Tibial nerve (tissue), 4 donors: ENCODE measurements around the gene TUBGCP6. TPM values are rescaled to one million over a fixed set of nuclear protein-coding genes. Genes with fewer than 3 reads are reported as not detected.

ENCODE experiments used
- DNase-seq, 2 donors: peaks; one replicate each; pipeline ENCODE4 v3.0.0-alpha.2; 2019; ENCODE audit warnings: low spot score in 2 of 2
- H3K27ac ChIP-seq, 4 donors: fragments of 200-600 bp; sonication (generic) in 3 of 4; one replicate each; pipeline ENCODE4 v1.5.1; 2017 to 2019; ENCODE audit warnings: mild to moderate bottlenecking in 1 of 4
- H3K27me3 ChIP-seq, 2 donors: fragments of 200-600 bp; sonication (generic) in 1 of 2; one replicate each; pipeline versions ENCODE4 v1.5.1 to v1.6.0; 2017 to 2019
- H3K36me3 ChIP-seq, 3 donors: fragments of 200-600 bp; sonication (generic); one replicate each; pipeline ENCODE4 v1.5.1; 2018 to 2019
- H3K4me1 ChIP-seq, 4 donors: fragments of 200-600 bp; sonication (generic) in 3 of 4; one replicate each; pipeline ENCODE4 v1.5.1; 2017 to 2019
- H3K4me3 ChIP-seq, 4 donors: fragments of 200-600 bp; sonication (generic) in 3 of 4; one replicate each; pipeline ENCODE4 v1.5.1; 2017 to 2019; ENCODE audit warnings: mild to moderate bottlenecking in 1 of 4, moderate library complexity in 1 of 4
- H3K9me3 ChIP-seq, 4 donors: fragments of 200-600 bp; sonication (generic) in 3 of 4; one replicate each; pipeline ENCODE4 v1.5.1; 2017 to 2019
- EP300 ChIP-seq, 2 donors: sonication (generic); formaldehyde crosslinking; IDR thresholded peaks; one replicate each; pipeline ENCODE4 v1.6.1; 2017; ENCODE audit warnings: antibody characterized with exemption in 2 of 2, mild to moderate bottlenecking in 1 of 2
- POLR2A ChIP-seq, 2 donors: fragments of 450-650 bp; IDR thresholded peaks; one replicate each; pipeline ENCODE4 v1.6.1; 2017; ENCODE audit warnings: antibody characterized with exemption in 2 of 2, mild to moderate bottlenecking in 2 of 2, moderate library complexity in 2 of 2
- WGBS, 2 donors: methylation state at CpG; one replicate each; pipeline ENCODE4 v1.1.5; 2018; 5-methylcytosine and 5-hydroxymethylcytosine counted together
- total RNA-seq, 4 donors: library from RNA; depleted of rRNA; stranded (reverse); fragments of >200 nt; gene quantifications; one replicate each; pipeline ENCODE4 v1.1.0, GENCODE V29; 2016
- TF ChIP-seq, protein P1 (sequence below), 5 experiments: fragments of 200-600 bp in 3 of 5; fragments of 450-650 bp in 2 of 5; sonication (generic) in 3 of 5; IDR thresholded peaks; one replicate each; pipeline ENCODE4 v1.5.1; 2016 to 2019; ENCODE audit warnings: antibody characterized with exemption in 5 of 5, mild to moderate bottlenecking in 3 of 5, moderate library complexity in 2 of 5

TUBGCP6 gene
- total RNA-seq, 4 donors from 2014 or later = 72.2 to 127 (median 78.6) TPM

DNA sequence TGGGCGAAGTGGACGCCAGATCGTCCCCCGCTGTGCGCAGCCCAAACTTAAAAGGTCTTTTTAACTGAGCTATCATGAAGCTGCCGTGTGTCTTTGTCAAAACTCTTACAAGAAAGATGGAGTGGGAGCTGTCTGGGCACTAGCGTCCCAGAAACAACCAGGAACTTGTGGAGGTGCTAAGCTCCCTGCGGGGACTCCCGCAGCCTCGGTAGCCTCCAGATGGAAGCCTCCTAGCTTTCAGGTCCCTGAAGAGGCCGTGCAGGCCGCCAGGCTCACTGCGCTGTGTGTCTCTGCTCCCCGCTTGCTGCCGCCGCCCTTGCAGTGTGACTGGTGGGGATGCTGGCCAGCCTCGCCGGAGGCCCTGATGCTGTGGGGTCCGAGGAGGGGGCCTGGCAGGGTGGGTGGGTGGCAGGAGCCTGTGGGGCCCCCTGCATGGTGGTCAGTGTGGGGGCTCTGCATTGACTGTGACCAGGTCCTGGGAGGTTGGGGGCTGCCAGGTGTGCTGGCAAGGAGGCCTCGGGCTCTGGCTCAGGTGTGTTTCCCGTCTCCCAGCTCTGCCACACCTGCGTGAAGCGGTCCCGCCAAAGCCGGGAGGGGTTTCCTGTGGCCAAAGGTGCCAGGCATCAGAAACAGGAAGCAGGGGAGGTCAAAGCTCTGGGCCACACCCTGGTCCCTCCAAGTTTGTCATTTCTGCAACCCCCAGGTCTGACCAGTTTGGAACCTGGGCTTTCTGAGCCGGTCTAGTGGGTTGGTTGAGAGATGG lies 57.9 kb downstream of the TUBGCP6 start:
- Histone ChIP-seq H3K4me3 (peak overlapping the region; percentile 51 to 68 (median 61)), H3K27ac (peak overlapping the region; percentile 11 to 77 (median 74)), H3K27me3 (no peaks in the 10 kb centered on the region), H3K4me1 (peaks cover 0 to 68% (median 40%) of the 10 kb centered on the region in 4 donors), H3K9me3 (no peaks in the 10 kb centered on the region), H3K36me3 (no peaks in the 10 kb centered on the region)
- DNase-seq = no peak
- 55 to 60% methylated on average over 20 to 26 of the region's 26 CpGs for WGBS, 2 donors
- TF ChIP-seq, protein P1, sequence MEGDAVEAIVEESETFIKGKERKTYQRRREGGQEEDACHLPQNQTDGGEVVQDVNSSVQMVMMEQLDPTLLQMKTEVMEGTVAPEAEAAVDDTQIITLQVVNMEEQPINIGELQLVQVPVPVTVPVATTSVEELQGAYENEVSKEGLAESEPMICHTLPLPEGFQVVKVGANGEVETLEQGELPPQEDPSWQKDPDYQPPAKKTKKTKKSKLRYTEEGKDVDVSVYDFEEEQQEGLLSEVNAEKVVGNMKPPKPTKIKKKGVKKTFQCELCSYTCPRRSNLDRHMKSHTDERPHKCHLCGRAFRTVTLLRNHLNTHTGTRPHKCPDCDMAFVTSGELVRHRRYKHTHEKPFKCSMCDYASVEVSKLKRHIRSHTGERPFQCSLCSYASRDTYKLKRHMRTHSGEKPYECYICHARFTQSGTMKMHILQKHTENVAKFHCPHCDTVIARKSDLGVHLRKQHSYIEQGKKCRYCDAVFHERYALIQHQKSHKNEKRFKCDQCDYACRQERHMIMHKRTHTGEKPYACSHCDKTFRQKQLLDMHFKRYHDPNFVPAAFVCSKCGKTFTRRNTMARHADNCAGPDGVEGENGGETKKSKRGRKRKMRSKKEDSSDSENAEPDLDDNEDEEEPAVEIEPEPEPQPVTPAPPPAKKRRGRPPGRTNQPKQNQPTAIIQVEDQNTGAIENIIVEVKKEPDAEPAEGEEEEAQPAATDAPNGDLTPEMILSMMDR (IDR thresholded peaks at IDR 0.05) = no peak
- TF ChIP-seq EP300 (IDR thresholded peaks at IDR 0.05) (no peak), POLR2A (IDR thresholded peaks at IDR 0.05) (no peak)

DNA sequence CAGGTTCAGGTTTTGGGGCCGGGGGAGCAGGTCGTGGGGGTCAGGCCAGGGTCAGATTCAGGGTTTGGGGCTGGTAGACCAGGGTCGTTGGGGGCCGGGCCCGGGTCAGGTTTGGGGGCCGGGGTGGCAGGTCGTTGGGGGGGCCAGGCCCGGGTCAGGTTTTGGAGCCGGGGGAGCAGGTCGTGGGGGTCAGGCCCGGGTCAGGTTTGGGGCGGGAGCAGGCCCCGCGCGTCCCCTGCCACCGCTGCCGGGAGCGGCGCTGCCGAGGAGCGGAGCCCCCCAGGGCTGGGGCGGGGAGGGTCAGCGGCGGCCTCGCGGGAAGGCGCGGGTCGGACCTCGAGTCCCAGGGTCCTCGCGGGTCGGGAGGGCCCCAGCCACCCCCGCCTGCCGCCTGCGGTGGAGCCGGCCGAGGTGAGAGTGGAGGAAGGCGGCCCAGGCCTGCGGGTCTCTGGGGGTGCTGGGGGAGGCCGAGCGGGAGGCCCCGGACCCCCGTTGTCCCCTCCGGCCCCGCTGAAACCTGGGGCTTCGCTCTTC lies 58.6 kb downstream of the TUBGCP6 start:
- no peaks in the 10 kb centered on the region for H3K36me3 ChIP-seq
- H3K9me3 ChIP-seq = no peaks in the 10 kb centered on the region
- H3K4me3 ChIP-seq = peak overlapping the region; percentile 51 to 68 (median 61)
- peaks cover 0 to 63% (median 37%) of the 10 kb centered on the region in 4 donors for H3K4me1 ChIP-seq
- no peak for DNase-seq
- H3K27ac ChIP-seq = peak overlapping the region; percentile 11 to 77 (median 74)
- no peak for TF ChIP-seq EP300 (IDR thresholded peaks at IDR 0.05)
- WGBS, 2 donors = 0 to 8% methylated on average over 6 to 7 of the region's 47 CpGs
- no peaks in the 10 kb centered on the region for H3K27me3 ChIP-seq

DNA sequence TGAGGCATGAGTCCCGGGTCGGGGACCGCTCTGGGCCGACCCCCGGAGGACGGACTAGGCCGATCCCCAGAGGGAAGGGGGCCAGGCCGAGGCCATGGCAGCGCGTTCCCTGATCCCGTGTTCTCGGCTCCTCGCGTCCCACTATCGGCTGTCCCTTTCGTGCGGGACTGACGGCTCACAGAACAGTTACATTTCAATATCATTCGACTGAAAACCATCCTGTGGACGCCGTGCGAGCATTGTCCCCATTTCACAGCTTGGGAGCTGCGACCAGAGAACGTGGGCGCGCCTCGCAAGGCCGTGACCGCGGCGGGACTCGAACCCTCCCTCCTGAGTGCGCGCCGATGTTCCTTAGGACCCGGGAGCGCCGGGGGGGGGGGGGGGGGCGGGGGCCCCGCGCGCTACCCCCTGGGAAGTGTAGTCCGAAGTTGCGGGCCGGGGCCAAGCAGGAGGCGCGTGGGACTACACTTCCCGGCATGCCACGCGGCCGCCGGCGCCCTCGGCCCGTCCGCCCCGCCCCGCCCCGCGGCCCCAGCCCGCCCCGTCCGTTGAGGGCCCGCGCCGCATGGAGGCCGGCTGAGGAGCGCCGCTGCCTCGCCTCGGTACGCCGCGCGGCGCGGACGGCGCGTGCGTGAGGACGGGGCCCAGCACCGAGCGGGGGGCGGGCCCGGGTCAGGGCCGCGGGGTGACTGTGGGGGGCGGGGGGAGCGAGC lies 59.3 kb downstream of the TUBGCP6 start, which contains the start of gene TRABD:
TRABD (plus strand) TSS at position 539 of the 713 bp plus-strand sequence. CDS start 7,148 bp downstream, outside the sequence.
- Histone ChIP-seq H3K9me3 (no peaks in the 10 kb centered on the region), H3K4me3 (peak within 1 kb of the TSS; percentile 51 to 68 (median 61)), H3K36me3 (no peaks in the 10 kb centered on the region), H3K27ac (peak within 1 kb of the TSS; percentile 11 to 77 (median 74)), H3K4me1 (peaks cover 0 to 55% (median 31%) of the 10 kb centered on the region in 4 donors), H3K27me3 (no peaks in the 10 kb centered on the region)
- 2 to 3% methylated on average over 20 to 52 of the region's 90 CpGs for WGBS, 2 donors
- TF ChIP-seq, protein P1 (IDR thresholded peaks at IDR 0.05) = peak in 1 of 5 experiments; percentile 8
- peak in 1 of 2 donors; percentile 31 for TF ChIP-seq EP300 (IDR thresholded peaks at IDR 0.05)
- no peak for TF ChIP-seq POLR2A (IDR thresholded peaks at IDR 0.05)
- DNase-seq = peak; percentile 65 to 74

DNA sequence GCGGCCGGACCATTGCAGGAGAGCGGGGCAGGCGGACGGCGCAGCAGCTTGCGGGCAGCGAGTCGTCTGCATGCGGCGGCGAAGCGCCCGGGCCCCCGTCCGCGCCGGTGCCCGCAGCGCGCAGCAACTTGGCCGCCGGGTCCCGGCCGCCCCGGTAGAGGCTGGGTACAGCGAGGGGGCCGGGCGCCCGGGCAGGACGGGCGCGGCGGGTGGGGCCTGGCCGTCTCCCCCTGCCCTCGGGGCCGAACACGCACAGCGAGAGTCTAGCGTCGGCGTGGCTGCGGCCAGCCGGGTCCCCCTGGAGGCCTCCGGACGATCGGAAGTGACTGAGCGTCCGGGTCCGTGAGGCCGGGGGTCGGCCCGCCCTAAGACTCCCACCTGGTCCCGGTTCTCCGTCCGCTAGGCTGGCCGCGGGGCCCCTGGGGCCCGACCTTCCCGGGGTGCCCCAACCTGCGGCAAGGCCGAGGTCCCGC lies 59.9 kb downstream of the TUBGCP6 start:
- WGBS, 2 donors = 25 to 45% methylated on average over 6 to 25 of the region's 63 CpGs
- Histone ChIP-seq H3K4me3 (peak overlapping the region; percentile 48 to 67 (median 50)), H3K9me3 (no peaks in the 10 kb centered on the region), H3K36me3 (no peaks in the 10 kb centered on the region), H3K27ac (peak overlapping the region in 2 of 4 donors; percentile 31 to 58), H3K27me3 (peaks cover 0 to 3% of the 10 kb centered on the region in 2 donors), H3K4me1 (peaks cover 0 to 49% (median 26%) of the 10 kb centered on the region in 4 donors)
- TF ChIP-seq EP300 (IDR thresholded peaks at IDR 0.05) (no peak), POLR2A (IDR thresholded peaks at IDR 0.05) (no peak)
- TF ChIP-seq, protein P1 (IDR thresholded peaks at IDR 0.05) = no peak
- DNase-seq = no peak
